ENCODE data around the gene UBE2S. TPM values are rescaled to one million over a fixed set of nuclear protein-coding genes. Genes with fewer than 3 reads are reported as not detected.

UBE2S gene
- total RNA-seq, 1 experiment from 2014 or later = 393 TPM

- H3K9me3 ChIP-seq (ENCODE audit: control insufficient read depth, low read depth, low read length) = no peaks in the 10 kb centered on the region
- H2BK20ac ChIP-seq (ENCODE audit: low read depth, low read length, poor library complexity, severe bottlenecking) = no peak overlapping the region
- H3K4me1 ChIP-seq (ENCODE audit: insufficient read depth, low read length) = 0 out of 2 replicates have a peak, but pooled peaks cover 5% of the 10 kb centered on the region
- Mint-ChIP-seq H3K36me3 (ENCODE audit: insufficient read depth in 1 of 3, low read depth in 3 of 3) (peaks cover 16 to 18% (median 18%) of the 10 kb centered on the region in 3 experiments; a peak in 6 of 7 replicates), H3K27ac (no peak overlapping the region; a peak in 1 of 7 replicates), H3K4me3 (no peak overlapping the region), H3K4me1 (peaks cover 15 to 34% of the 10 kb centered on the region in 2 experiments), H3K9me3 (no peaks in the 10 kb centered on the region; a peak in 1 of 5 replicates), H3K27me3 (ENCODE audit: low read depth) (peaks cover 17% of the 10 kb centered on the region)
- H3K27ac ChIP-seq (ENCODE audit: insufficient read length, low read depth, low read length) = no peak overlapping the region
- no peak overlapping the region for H3K14ac ChIP-seq (ENCODE audit: insufficient read depth, low read length)
- no peak overlapping the region for H3K9ac ChIP-seq (ENCODE audit: extremely low read depth, insufficient read length, low read length)
- H3K18ac ChIP-seq (ENCODE audit: insufficient read length, low read depth, low read length) = no peak overlapping the region
- no peak overlapping the region for H2BK12ac ChIP-seq (ENCODE audit: insufficient read length, low read depth, low read length)
- no peak overlapping the region for H2AFZ ChIP-seq (ENCODE audit: low read length)
- TF ChIP-seq CTCF (conservative IDR thresholded peaks at IDR 0.05) = no peak
- 0 out of 2 replicates have a peak, but pooled peaks cover 4% of the 10 kb centered on the region for H3K79me2 ChIP-seq (ENCODE audit: insufficient read depth, low read length)
- no CpG with 5 or more reads among the region's 14 CpGs for WGBS (ENCODE audit: extremely low coverage, insufficient read length, low lambda C conversion rate)
- no peak overlapping the region for H4K91ac ChIP-seq (ENCODE audit: insufficient read length, low read depth, low read length)
- H2BK120ac ChIP-seq (ENCODE audit: low read depth, low read length, poor library complexity, severe bottlenecking) = no peak overlapping the region
- no peak overlapping the region for H3K4me2 ChIP-seq (ENCODE audit: insufficient read depth, insufficient read length, low read length)
- H2BK5ac ChIP-seq (ENCODE audit: insufficient read length, low read length) = no peak overlapping the region
- no peak overlapping the region for H4K8ac ChIP-seq (replicated peaks; ENCODE audit: insufficient read length, low read depth, low read length)
- H3K23me2 ChIP-seq (ENCODE audit: insufficient read length, low read depth, low read length, poor library complexity, severe bottlenecking) = peaks cover 9% of the 10 kb centered on the region
- no peaks in the 10 kb centered on the region for H4K20me1 ChIP-seq (ENCODE audit: control insufficient read depth, insufficient read depth, insufficient read length)
- H3T11ph ChIP-seq (ENCODE audit: low read length) = no peak overlapping the region
- H4K5ac ChIP-seq (ENCODE audit: insufficient read length, low read depth, low read length) = no peak overlapping the region
- no peak overlapping the region for H3K56ac ChIP-seq (ENCODE audit: insufficient read length, low read depth, low read length)
- peaks cover 2% of the 10 kb centered on the region; the same call in 1 of the 2 replicates for H3K27me3 ChIP-seq (ENCODE audit: insufficient read depth, low read length)
- DNase-seq = no peak
- no peak overlapping the region for H3K23ac ChIP-seq (ENCODE audit: insufficient read length, low read depth, low read length)
- H3K4ac ChIP-seq (ENCODE audit: low read depth, low read length) = no peak overlapping the region
- H3K79me1 ChIP-seq (ENCODE audit: insufficient read depth, low read depth, low read length, poor library complexity, severe bottlenecking) = no peaks in the 10 kb centered on the region
- no peak overlapping the region for H2AK5ac ChIP-seq (ENCODE audit: insufficient read length, low read length)
- H2BK15ac ChIP-seq (ENCODE audit: low read depth, low read length) = no peak overlapping the region
These were observed 48.8 kb upstream of the UBE2S start for GRCh38 chr19:55456347-55456746.
